ENCODE data around the gene OLFML2A.
"Not testable (repeated sequence)": the region's sequence is repeated elsewhere in the genome, so short reads cannot be mapped to it uniquely, and the experiment has no call there.

OLFML2A gene

DNA sequence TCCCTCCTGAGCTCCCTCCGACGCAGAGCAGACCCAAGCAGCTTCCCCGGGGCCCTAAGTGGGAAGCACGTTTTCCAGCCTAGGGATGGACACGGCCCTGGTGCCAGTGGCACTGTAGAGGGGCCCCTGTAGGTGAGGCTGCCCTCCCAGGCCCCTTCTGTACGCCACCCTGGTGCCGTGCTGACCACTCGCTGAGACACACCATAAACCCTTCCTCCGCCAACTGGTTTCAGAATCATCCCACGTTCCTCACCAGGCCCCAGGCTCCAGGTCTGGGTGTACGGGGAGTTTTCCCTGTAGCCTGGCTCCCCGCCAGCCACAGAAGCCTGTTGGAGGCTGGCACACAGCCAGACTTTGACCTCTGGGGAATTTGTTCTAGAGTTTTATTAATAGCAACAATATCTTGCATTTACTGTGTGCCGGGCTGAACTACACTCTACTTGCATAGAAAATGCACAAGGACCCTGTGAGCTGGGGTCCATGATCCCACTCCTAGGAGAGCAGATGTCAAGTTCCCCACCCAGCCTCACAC, 58.2 kb downstream of the OLFML2A start:
- Histone ChIP-seq H3K9ac (ENCODE audit: low read depth, low read length) (no peak overlapping the region), H3K36me3 (ENCODE audit: insufficient read depth, low read length) (no peaks in the 10 kb centered on the region), H3K4me3 (ENCODE audit: low read length) (no peak overlapping the region), H3K4me1 (ENCODE audit: insufficient read depth, low read length) (no peaks in the 10 kb centered on the region), H3K9me3 (ENCODE audit: insufficient read depth, low read depth, low read length) (no peaks in the 10 kb centered on the region), H3K27me3 (ENCODE audit: insufficient read depth, low read length) (no peaks in the 10 kb centered on the region), H3K27ac (ENCODE audit: low read depth, low read length) (no peak overlapping the region)
- WGBS = 90% methylated on average over 13 of the region's 13 CpGs

DNA sequence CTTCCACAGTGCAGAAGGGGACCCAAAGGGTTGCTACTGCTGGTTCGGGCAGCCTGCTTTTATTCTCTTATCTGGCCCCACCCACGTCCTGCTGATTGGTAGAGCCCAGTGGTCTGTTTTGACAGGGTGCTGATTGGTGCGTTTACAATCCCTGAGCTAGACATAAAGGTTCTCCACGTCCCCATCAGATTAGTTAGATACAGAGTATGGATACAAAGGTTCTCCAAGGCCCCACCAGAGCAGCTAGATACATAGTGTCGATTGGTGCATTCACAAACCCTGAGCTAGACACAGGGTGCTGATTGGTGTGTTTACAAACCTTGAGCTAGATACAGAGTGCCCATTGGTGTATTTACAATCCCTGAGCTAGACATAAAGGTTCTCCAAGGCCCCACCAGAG, 61.2 kb downstream of the OLFML2A start:
- H3K36me3 ChIP-seq (ENCODE audit: insufficient read depth, low read length); H3K9me3 ChIP-seq (ENCODE audit: insufficient read depth, low read depth, low read length); H3K4me1 ChIP-seq (ENCODE audit: insufficient read depth, low read length); H3K27me3 ChIP-seq (ENCODE audit: insufficient read depth, low read length); H3K9ac ChIP-seq (ENCODE audit: low read depth, low read length); H3K4me3 ChIP-seq (ENCODE audit: low read length); H3K27ac ChIP-seq (ENCODE audit: low read depth, low read length): not testable (repeated sequence)
- 63% methylated on average over 3 of the region's 5 CpGs for WGBS

DNA sequence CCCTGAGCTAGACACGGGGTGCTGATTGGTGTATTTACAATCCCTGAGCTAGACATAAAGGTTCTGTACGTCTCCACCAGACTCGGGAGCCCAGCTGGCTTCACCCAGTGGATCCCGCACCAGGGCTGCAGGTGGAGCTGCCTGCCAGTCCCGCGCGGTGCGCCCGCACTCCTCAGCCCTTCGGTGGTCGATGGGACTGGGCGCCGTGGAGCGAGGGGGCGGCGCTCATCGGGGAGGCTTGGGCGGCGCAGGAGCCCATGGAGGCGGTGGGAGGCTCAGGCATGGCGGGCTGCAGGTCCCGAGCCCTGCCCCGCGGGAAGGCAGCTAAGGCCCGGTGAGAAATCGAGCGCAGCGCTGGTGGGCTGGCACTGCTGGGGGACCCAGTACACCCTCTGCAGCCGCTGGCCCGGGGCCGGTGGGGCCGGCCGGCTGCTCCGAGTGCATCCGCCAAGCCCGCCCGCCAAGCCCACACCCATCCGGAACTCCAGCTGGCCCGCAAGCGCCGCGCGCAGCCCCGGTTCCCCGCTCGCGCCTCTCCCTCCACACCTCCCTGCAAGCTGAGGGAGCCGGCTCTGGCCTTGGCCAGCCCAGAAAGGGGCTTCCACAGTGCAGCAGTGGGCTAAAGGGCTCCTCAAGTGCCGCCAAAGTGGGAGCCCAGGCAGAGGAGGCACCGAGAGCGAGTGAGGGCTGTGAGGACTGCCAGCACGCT, 61.8 kb downstream of the OLFML2A start:
- H3K27ac ChIP-seq (ENCODE audit: low read depth, low read length); H3K9me3 ChIP-seq (ENCODE audit: insufficient read depth, low read depth, low read length); H3K4me3 ChIP-seq (ENCODE audit: low read length); H3K9ac ChIP-seq (ENCODE audit: low read depth, low read length); H3K27me3 ChIP-seq (ENCODE audit: insufficient read depth, low read length); H3K36me3 ChIP-seq (ENCODE audit: insufficient read depth, low read length); H3K4me1 ChIP-seq (ENCODE audit: insufficient read depth, low read length): not testable (repeated sequence)
- WGBS = 96% methylated on average over 45 of the region's 52 CpGs

DNA sequence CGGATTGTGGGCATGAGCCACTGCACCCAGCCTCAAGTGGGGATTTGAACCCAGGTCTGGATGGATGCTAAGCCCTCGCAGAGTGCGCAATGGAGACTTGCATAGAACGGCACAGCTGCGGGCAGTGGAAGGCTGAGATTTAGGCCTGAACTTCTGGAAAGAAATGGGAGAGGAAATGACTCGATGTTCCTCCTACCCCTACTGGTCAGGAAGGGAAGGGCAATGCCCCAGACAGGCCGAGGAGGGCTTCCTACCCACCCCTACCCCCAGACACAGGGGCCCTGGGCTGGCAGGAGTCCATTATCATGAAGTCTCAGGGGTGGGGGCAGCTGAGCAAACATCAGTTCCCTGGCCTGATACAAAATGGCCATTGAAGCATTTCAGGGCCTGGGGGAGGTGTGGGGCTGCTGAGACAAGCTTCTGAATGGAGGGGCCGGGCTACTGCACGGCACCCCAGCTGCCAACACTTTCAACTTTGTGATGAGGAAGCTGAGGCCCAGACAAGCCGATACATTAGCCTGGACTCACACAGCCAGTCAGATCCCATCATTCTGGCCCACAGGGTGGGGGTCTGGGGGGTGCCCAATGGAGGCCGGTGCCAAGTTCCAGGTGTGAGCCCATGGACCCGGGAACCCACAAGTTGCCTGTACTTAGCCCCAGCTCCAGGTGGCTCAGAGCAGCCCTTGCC, 62.8 kb downstream of the OLFML2A start:
- Histone ChIP-seq H3K9me3 (ENCODE audit: insufficient read depth, low read depth, low read length) (no peaks in the 10 kb centered on the region), H3K9ac (ENCODE audit: low read depth, low read length) (no peak overlapping the region), H3K27ac (ENCODE audit: low read depth, low read length) (peak overlapping the region; percentile 39; the same call in 1 of the 2 replicates), H3K4me3 (ENCODE audit: low read length) (no peak overlapping the region), H3K27me3 (ENCODE audit: insufficient read depth, low read length) (no peaks in the 10 kb centered on the region), H3K36me3 (ENCODE audit: insufficient read depth, low read length) (no peaks in the 10 kb centered on the region), H3K4me1 (ENCODE audit: insufficient read depth, low read length) (no peaks in the 10 kb centered on the region)
- WGBS = 73% methylated on average over 12 of the region's 12 CpGs

DNA sequence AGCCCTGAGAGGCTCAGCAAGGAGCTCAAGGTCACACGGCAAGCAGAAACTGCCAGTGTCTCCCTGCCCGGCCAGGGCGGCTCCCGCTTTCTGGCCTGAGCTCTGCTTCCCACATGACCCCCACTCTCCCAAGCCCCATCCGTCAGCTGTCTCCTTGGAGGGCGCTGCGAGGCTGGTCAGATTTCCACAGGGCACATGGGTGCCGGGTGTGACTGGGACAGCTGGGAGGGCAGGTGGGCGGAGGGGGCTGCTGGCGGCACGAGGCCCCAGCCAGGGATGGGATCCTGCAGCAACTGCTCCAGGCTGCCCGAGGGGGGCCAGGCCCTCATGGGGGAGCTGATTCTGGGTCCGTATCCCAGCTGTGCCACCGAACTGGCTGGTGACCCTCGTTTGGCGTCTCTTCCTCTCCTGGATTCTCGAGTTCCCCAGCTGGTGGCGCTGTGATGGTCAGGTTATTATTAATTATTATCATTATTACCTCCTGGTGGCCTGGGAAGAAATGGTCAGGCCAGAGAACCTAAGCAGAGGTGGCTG, 63.4 kb downstream of the OLFML2A start:
- WGBS = 81% methylated on average over 16 of the region's 18 CpGs
- no peaks in the 10 kb centered on the region for H3K4me1 ChIP-seq (ENCODE audit: insufficient read depth, low read length)
- peak overlapping the region; percentile 39; the same call in 1 of the 2 replicates for H3K27ac ChIP-seq (ENCODE audit: low read depth, low read length)
- no peaks in the 10 kb centered on the region for H3K36me3 ChIP-seq (ENCODE audit: insufficient read depth, low read length)
- H3K9me3 ChIP-seq (ENCODE audit: insufficient read depth, low read depth, low read length) = no peaks in the 10 kb centered on the region
- no peak overlapping the region for H3K4me3 ChIP-seq (ENCODE audit: low read length)
- H3K9ac ChIP-seq (ENCODE audit: low read depth, low read length) = no peak overlapping the region
- no peaks in the 10 kb centered on the region for H3K27me3 ChIP-seq (ENCODE audit: insufficient read depth, low read length)

DNA sequence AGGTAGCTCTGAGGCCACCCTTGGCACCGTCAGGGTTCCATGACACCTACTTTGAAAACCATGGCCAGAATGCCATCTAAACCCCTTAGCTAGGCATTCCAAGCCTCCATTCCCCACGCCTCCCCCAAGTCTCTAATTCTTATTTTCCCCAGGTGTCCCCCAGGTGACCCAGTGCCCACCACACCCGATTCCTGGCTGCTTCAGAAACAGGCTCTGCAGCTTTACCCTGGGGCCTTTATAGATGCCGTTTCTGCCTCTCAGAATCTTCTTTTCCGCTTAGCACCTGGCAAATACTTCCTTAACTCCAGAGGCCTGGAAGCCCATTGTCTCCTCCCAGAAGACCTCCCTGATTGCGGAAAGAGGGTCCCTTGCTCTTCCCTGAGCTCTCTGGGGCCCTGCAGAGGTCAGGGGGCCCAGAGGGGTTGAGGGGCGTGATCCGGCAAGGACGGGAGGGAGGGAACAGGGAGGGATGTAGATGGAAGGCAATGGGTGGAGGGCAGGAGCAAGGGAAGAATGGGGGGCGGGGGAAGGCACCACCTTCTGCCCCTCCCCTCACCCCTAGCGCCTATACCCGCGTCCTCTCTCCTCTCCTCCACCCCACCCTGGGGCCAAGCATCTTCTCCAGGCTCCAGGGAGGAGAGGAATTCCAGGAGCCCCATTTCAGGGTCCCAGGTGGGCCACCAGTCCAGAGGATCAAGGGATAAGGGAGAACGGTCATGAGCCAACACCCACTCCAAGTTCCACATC, 64.3 kb downstream of the OLFML2A start:
- Histone ChIP-seq H3K27me3 (ENCODE audit: insufficient read depth, low read length) (no peaks in the 10 kb centered on the region), H3K4me1 (ENCODE audit: insufficient read depth, low read length) (no peaks in the 10 kb centered on the region), H3K27ac (ENCODE audit: low read depth, low read length) (no peak overlapping the region), H3K36me3 (ENCODE audit: insufficient read depth, low read length) (no peaks in the 10 kb centered on the region), H3K9ac (ENCODE audit: low read depth, low read length) (no peak overlapping the region), H3K9me3 (ENCODE audit: insufficient read depth, low read depth, low read length) (no peaks in the 10 kb centered on the region), H3K4me3 (ENCODE audit: low read length) (no peak overlapping the region)
- 80% methylated on average over 13 of the region's 14 CpGs for WGBS

DNA sequence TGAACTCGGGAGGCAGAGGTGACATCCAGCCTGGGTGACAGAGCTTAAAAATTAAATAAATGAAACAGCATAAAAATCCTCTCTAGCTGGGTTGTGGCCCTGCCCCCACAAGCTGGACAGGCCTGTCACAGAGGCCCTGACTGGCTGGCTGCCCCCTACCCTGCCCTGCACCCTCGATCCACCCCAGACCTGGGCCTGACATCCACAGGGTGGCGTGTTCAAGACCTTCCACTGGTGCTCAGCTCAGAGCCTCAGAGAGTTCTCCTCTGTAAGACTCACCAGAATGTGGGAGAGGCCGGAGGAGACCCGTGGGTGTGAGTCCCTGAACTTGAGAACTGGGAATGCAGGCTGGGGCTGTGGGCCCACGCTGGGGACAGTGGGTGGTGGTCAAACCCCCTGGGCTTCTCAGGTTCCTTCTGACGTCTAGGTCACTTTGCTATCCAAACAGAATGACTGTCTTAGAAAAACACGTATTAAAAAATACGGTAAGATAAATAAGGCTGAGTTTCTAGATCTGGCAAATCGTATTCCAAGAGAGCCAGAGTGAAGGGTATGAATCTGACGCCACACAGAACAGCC, 66.6 kb downstream of the OLFML2A start:
- H3K36me3 ChIP-seq (ENCODE audit: insufficient read depth, low read length) = no peaks in the 10 kb centered on the region
- no peaks in the 10 kb centered on the region for H3K27me3 ChIP-seq (ENCODE audit: insufficient read depth, low read length)
- no peak overlapping the region for H3K9ac ChIP-seq (ENCODE audit: low read depth, low read length)
- H3K4me1 ChIP-seq (ENCODE audit: insufficient read depth, low read length) = no peaks in the 10 kb centered on the region
- H3K4me3 ChIP-seq (ENCODE audit: low read length) = no peak overlapping the region
- H3K9me3 ChIP-seq (ENCODE audit: insufficient read depth, low read depth, low read length) = no peaks in the 10 kb centered on the region
- 88% methylated on average over 11 of the region's 11 CpGs for WGBS
- H3K27ac ChIP-seq (ENCODE audit: low read depth, low read length) = no peak overlapping the region

DNA sequence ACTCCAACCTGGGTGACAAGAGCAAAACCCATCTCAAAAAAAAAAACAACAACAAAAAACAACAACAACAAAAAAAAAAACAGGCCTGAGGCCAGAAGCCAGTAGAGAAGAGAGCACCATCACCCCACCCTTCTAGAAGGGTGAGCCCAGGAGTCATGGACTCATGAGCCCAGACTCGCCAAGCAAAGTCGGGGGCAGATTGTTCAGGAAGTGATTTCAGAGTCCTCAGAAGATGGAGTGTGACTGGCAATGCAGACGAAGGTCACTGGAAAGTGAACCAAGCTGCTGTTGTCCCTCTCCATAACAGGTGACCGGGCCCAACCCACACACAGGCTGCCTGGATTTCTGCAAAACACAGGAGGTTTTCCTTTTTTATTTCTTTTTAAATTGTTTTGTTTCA, 67.4 kb downstream of the OLFML2A start:
- Histone ChIP-seq H3K9me3 (ENCODE audit: insufficient read depth, low read depth, low read length) (no peaks in the 10 kb centered on the region), H3K9ac (ENCODE audit: low read depth, low read length) (no peak overlapping the region)
- WGBS = 95% methylated on average over 4 of the region's 4 CpGs

DNA sequence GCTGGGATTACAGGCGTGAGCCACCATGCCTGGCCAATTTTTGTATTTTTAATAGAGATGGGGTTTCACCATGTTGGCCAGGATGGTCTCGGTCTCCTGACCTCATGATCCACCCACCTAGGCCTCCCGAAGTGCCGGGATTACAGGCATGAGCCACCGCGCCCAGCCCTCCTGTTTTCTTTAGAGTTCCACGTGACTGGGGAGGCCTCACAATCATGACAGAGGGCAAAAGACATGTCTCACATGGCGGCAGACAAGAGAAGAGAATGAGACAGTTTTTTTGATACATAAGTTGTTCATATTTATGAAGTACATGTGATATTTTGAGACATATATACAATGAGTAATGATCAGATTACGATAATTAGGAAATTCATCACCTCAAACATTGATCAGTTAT, 69.5 kb downstream of the OLFML2A start:
- not testable (repeated sequence) for H3K27me3 ChIP-seq (ENCODE audit: insufficient read depth, low read length); H3K27ac ChIP-seq (ENCODE audit: low read depth, low read length); H3K9me3 ChIP-seq (ENCODE audit: insufficient read depth, low read depth, low read length); H3K9ac ChIP-seq (ENCODE audit: low read depth, low read length); H3K36me3 ChIP-seq (ENCODE audit: insufficient read depth, low read length); H3K4me3 ChIP-seq (ENCODE audit: low read length); H3K4me1 ChIP-seq (ENCODE audit: insufficient read depth, low read length)
- 93% methylated on average over 8 of the region's 9 CpGs for WGBS

More for the DNA sequence above, 67.4 kb downstream of the OLFML2A start:
- Histone ChIP-seq H3K4me1 (ENCODE audit: insufficient read depth, low read length) (no peaks in the 10 kb centered on the region), H3K4me3 (ENCODE audit: low read length) (no peak overlapping the region), H3K27me3 (ENCODE audit: insufficient read depth, low read length) (no peaks in the 10 kb centered on the region), H3K27ac (ENCODE audit: low read depth, low read length) (no peak overlapping the region), H3K36me3 (ENCODE audit: insufficient read depth, low read length) (no peaks in the 10 kb centered on the region)

DNA sequence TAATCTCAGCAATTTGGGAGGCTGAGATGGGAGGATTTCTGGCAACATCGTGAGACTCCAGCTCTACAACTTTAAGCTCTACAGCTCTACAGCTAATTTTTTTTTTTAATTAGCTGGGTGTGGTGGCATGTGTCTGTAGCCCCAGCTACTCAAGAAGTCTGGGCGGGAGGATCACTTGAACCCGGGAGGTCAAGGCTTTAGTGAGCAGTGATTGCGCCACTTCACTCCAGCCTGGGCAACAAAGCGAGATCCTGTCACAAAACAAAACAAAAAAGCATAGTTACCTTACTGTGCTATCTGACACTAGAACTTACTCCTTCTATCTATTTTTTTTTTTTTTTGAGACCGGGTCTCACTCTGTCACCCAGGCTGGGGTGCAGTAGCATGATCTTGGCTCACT, 70.0 kb downstream of the OLFML2A start:
- H3K9me3 ChIP-seq (ENCODE audit: insufficient read depth, low read depth, low read length) = no peaks in the 10 kb centered on the region
- no peak overlapping the region for H3K27ac ChIP-seq (ENCODE audit: low read depth, low read length)
- 88% methylated on average over 5 of the region's 6 CpGs for WGBS
- H3K36me3 ChIP-seq (ENCODE audit: insufficient read depth, low read length) = no peaks in the 10 kb centered on the region
- no peak overlapping the region for H3K4me3 ChIP-seq (ENCODE audit: low read length)
- no peaks in the 10 kb centered on the region for H3K4me1 ChIP-seq (ENCODE audit: insufficient read depth, low read length)
- H3K27me3 ChIP-seq (ENCODE audit: insufficient read depth, low read length) = no peaks in the 10 kb centered on the region
- H3K9ac ChIP-seq (ENCODE audit: low read depth, low read length) = no peak overlapping the region

DNA sequence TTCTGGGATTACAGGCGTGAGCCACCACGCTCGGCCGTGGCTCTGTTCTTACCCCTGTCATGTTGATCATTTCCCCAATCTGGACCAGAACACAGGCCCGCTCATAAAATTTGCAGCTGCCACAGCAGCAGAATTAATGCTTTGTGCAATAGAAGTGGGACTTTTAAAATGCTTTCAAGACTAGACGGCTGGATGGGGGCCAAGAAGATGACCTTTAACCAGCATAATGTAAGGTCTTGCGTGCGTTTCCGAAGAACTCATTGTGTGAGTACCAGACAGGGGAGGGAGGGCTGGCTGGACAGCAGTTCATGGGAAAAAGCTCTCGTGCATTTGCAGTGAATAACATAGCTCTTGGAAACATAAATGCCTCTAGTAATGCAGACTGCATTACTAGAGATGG, 72.9 kb downstream of the OLFML2A start:
- Histone ChIP-seq H3K4me3 (ENCODE audit: low read length) (no peak overlapping the region), H3K9me3 (ENCODE audit: insufficient read depth, low read depth, low read length) (no peaks in the 10 kb centered on the region), H3K9ac (ENCODE audit: low read depth, low read length) (no peak overlapping the region), H3K36me3 (ENCODE audit: insufficient read depth, low read length) (no peaks in the 10 kb centered on the region), H3K4me1 (ENCODE audit: insufficient read depth, low read length) (no peaks in the 10 kb centered on the region), H3K27me3 (ENCODE audit: insufficient read depth, low read length) (no peaks in the 10 kb centered on the region), H3K27ac (ENCODE audit: low read depth, low read length) (no peak overlapping the region)
- 95% methylated on average over 10 of the region's 10 CpGs for WGBS

Data from HUES64 (cell line).